Measurements from ENCODE around the gene SOX1.

DNA sequence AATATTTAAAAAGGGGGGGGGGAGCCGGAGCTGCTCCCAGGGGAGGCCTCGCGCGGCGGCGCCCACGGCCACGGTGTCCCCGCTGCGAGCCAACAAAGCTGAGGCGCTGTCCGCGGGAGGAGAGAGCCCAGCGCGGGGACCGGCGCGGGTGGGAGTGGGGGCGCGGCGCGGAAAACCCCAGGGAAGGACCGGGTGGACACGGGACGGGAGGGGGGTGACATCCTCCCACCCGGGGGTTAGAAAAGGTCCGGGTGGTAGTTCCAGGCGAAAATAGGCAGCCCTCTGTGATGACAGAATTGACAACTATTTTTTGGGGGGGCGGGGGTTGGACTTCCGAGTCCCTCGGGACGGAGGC, 11.1 kb upstream of the SOX1 start:
- TF ChIP-seq HNF4A (conservative IDR thresholded peaks at IDR 0.05), result no peak
- TF ChIP-seq FOXA1 (IDR thresholded peaks at IDR 0.05), result no peak
- TF ChIP-seq EGR1 (IDR thresholded peaks at IDR 0.05; ENCODE audit: low read depth in 2 of 2), result no peak
- TF ChIP-seq, protein P1, sequence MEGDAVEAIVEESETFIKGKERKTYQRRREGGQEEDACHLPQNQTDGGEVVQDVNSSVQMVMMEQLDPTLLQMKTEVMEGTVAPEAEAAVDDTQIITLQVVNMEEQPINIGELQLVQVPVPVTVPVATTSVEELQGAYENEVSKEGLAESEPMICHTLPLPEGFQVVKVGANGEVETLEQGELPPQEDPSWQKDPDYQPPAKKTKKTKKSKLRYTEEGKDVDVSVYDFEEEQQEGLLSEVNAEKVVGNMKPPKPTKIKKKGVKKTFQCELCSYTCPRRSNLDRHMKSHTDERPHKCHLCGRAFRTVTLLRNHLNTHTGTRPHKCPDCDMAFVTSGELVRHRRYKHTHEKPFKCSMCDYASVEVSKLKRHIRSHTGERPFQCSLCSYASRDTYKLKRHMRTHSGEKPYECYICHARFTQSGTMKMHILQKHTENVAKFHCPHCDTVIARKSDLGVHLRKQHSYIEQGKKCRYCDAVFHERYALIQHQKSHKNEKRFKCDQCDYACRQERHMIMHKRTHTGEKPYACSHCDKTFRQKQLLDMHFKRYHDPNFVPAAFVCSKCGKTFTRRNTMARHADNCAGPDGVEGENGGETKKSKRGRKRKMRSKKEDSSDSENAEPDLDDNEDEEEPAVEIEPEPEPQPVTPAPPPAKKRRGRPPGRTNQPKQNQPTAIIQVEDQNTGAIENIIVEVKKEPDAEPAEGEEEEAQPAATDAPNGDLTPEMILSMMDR (IDR thresholded peaks at IDR 0.05; ENCODE audit: low read depth, low read length, missing input control), result no peak
- no peak for TF ChIP-seq SP1 (IDR thresholded peaks at IDR 0.05)
- TF ChIP-seq, protein P2, sequence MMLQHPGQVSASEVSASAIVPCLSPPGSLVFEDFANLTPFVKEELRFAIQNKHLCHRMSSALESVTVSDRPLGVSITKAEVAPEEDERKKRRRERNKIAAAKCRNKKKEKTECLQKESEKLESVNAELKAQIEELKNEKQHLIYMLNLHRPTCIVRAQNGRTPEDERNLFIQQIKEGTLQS (IDR thresholded peaks at IDR 0.05), result no peak
- no peak for TF ChIP-seq GABPA (IDR thresholded peaks at IDR 0.05 in 1 of 2, conservative IDR thresholded peaks at IDR 0.05 in 1 of 2)
- TF ChIP-seq, protein P3, sequence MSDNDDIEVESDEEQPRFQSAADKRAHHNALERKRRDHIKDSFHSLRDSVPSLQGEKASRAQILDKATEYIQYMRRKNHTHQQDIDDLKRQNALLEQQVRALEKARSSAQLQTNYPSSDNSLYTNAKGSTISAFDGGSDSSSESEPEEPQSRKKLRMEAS (IDR thresholded peaks at IDR 0.05), result no peak
- TF ChIP-seq, protein P4, sequence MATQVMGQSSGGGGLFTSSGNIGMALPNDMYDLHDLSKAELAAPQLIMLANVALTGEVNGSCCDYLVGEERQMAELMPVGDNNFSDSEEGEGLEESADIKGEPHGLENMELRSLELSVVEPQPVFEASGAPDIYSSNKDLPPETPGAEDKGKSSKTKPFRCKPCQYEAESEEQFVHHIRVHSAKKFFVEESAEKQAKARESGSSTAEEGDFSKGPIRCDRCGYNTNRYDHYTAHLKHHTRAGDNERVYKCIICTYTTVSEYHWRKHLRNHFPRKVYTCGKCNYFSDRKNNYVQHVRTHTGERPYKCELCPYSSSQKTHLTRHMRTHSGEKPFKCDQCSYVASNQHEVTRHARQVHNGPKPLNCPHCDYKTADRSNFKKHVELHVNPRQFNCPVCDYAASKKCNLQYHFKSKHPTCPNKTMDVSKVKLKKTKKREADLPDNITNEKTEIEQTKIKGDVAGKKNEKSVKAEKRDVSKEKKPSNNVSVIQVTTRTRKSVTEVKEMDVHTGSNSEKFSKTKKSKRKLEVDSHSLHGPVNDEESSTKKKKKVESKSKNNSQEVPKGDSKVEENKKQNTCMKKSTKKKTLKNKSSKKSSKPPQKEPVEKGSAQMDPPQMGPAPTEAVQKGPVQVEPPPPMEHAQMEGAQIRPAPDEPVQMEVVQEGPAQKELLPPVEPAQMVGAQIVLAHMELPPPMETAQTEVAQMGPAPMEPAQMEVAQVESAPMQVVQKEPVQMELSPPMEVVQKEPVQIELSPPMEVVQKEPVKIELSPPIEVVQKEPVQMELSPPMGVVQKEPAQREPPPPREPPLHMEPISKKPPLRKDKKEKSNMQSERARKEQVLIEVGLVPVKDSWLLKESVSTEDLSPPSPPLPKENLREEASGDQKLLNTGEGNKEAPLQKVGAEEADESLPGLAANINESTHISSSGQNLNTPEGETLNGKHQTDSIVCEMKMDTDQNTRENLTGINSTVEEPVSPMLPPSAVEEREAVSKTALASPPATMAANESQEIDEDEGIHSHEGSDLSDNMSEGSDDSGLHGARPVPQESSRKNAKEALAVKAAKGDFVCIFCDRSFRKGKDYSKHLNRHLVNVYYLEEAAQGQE (IDR thresholded peaks at IDR 0.05), result no peak
